HEK293 (cell line): Measurements from ENCODE around the gene CCDC152.

Experiments used
- REPIN1 ChIP-seq: fragments of 450-650 bp; formaldehyde crosslinking; IDR thresholded peaks from 2 replicates; pipeline ENCODE4 v1.5.1; 2017; ENCODE audit warnings: missing biosample characterization, missing genetic modification characterization, low read depth
- TF ChIP-seq, protein P1 (sequence below): fragments of 450-650 bp; formaldehyde crosslinking; IDR thresholded peaks from 2 replicates; pipeline ENCODE4 v1.5.1; 2016; ENCODE audit warnings: missing biosample characterization, missing genetic modification characterization

DNA sequence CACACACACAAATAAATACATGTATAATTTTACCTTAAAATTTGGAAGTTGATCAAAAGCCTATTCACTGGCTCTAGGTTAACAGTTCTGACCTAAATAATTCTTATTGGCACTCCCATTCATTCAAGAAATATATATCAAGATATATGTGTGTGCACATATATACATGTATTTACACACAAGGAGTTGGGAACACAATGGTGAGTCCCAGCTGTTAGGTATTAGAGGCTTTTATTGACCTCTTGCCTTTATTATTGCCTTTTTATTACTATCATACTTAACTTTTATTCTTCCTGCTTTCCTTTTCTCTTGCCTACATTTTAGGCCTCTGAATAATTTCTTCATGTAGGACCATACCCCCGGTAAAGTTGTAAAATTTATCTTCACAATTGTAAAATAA is 25.0 kb downstream of the CCDC152 start:
- TF ChIP-seq REPIN1 (tag by site-specific recombination), result no peak
- TF ChIP-seq, protein P1, sequence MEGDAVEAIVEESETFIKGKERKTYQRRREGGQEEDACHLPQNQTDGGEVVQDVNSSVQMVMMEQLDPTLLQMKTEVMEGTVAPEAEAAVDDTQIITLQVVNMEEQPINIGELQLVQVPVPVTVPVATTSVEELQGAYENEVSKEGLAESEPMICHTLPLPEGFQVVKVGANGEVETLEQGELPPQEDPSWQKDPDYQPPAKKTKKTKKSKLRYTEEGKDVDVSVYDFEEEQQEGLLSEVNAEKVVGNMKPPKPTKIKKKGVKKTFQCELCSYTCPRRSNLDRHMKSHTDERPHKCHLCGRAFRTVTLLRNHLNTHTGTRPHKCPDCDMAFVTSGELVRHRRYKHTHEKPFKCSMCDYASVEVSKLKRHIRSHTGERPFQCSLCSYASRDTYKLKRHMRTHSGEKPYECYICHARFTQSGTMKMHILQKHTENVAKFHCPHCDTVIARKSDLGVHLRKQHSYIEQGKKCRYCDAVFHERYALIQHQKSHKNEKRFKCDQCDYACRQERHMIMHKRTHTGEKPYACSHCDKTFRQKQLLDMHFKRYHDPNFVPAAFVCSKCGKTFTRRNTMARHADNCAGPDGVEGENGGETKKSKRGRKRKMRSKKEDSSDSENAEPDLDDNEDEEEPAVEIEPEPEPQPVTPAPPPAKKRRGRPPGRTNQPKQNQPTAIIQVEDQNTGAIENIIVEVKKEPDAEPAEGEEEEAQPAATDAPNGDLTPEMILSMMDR (tag by site-specific recombination), result no peak
